Ovary (tissue), 9 donors: ENCODE measurements around the gene PPARA. TPM values are rescaled to one million over a fixed set of nuclear protein-coding genes. Genes with fewer than 3 reads are reported as not detected.
A peak's percentile ranks its signal among the peaks of the same experiment; 100 is the strongest.

Source experiments
- DNase-seq, 5 donors: peaks; one replicate each; pipeline ENCODE4 v3.0.0-alpha.2; 2019 to 2020
- H3K27ac ChIP-seq, 2 donors: fragments of 200-600 bp; one replicate each; pipeline versions ENCODE4 v1.5.1 to v1.8.0; 2019 to 2022
- H3K27me3 ChIP-seq: fragments of 200-600 bp; one replicate; pipeline ENCODE4 v1.8.0; 2022
- H3K36me3 ChIP-seq: fragments of 200-600 bp; sonication (generic); one replicate; pipeline ENCODE4 v1.5.1; 2019
- H3K4me1 ChIP-seq: one replicate; pipeline ENCODE4 v1.8.1; 2013; ENCODE audit warnings: mild to moderate bottlenecking, moderate library complexity; ENCODE audit not compliant: insufficient read depth
- H3K4me3 ChIP-seq: fragments of 200-600 bp; sonication (generic); one replicate; pipeline ENCODE4 v1.5.1; 2017
- H3K9me3 ChIP-seq, 2 donors: fragments of 200-600 bp in 1 of 2; sonication (generic) in 1 of 2; one replicate each; pipeline versions ENCODE4 v1.5.1 to v1.8.1; 2013 to 2019; ENCODE audit warnings: mild to moderate bottlenecking in 1 of 2, moderate library complexity in 1 of 2
- CTCF ChIP-seq, 3 donors: fragments of 450-650 bp in 2 of 3; fragments of 200-600 bp in 1 of 3; IDR thresholded peaks; one replicate each; pipeline versions ENCODE4 v1.5.1 to v1.8.0; 2016 to 2022; ENCODE audit warnings: antibody characterized with exemption in 3 of 3, mild to moderate bottlenecking in 1 of 3
- EP300 ChIP-seq: sonication (generic); formaldehyde crosslinking; IDR thresholded peaks from one replicate; pipeline ENCODE4 v1.6.1; 2017; ENCODE audit warnings: antibody characterized with exemption
- POLR2A ChIP-seq: fragments of 450-650 bp; IDR thresholded peaks from one replicate; pipeline ENCODE4 v1.6.1; 2017; ENCODE audit warnings: antibody characterized with exemption, mild to moderate bottlenecking, moderate library complexity
- WGBS, 3 donors: extraction: QIAGEN DNeasy Blood & Tissue Kit in 1 of 3; methylation state at CpG; one replicate each; pipeline versions ENCODE4 v1.1.5 to v1.1.7; 2013 to 2017; 5-methylcytosine and 5-hydroxymethylcytosine counted together
- intact Hi-C, 4 donors: fragments of 100-400 bp; cut with DNase I; formaldehyde crosslinking; loops; one replicate each; pipeline versions ENCODE4 v1.11.0 to v1.15.1; 2022 to 2023
- polyA plus RNA-seq, 2 donors: library from polyadenylated mRNA; stranded (reverse); fragments of 200-250 nt in 1 of 2; fragments of 350-450 nt in 1 of 2; fragmentation: Illumina TruSeq in 1 of 2; extraction: RNeasy Lipid Tissue Mini Kit (QIAGEN cat#74804) in 1 of 2; gene quantifications; one replicate each; pipeline ENCODE4 v1.2.3, GENCODE V29; 2013 to 2014
- total RNA-seq, 7 donors: library from RNA; depleted of rRNA in 2 of 7; stranded (reverse); fragments of >200 nt in 2 of 7; fragmentation: NEBNext Ultra II Directional in 3 of 7; extraction: Animal tissue kit (Norgen Biotek cat#: 25700) in 3 of 7; gene quantifications; one replicate each; pipeline versions ENCODE4 v1.1.0 to v1.2.4, GENCODE V29; 2016 to 2023
- donor health status: DM: no; HTN: no; CAD: no; lungs with moderate emphysema.
- donor health status: DM: no; HTN: no; CAD: no.
- donor health status: Bipolar disorder and iron deficiency.
- donor health status: DM: yes; HTN: yes; CAD: no.
- donor health status: DM: no; HTN: no; CAD: no.
- donor health status: DM: yes; HTN: yes; CAD: no.

The PPARA gene
- total and polyA plus RNA-seq, 9 donors = 9.7 to 41.0 (median 29.9) TPM

- intact Hi-C loops = loop anchor here in 1 of 4 donors (10.0 kb wide), 1 partner anchor 52 kb away; no protein-coding TSS in a partner anchor
- Histone ChIP-seq H3K4me1 (peaks cover 2% of the 10 kb centered on the region), H3K4me3 (no peak overlapping the region), H3K27me3 (no peaks in the 10 kb centered on the region), H3K36me3 (no peaks in the 10 kb centered on the region), H3K9me3 (no peaks in the 10 kb centered on the region), H3K27ac (no peak overlapping the region)
- TF ChIP-seq CTCF (IDR thresholded peaks at IDR 0.05) (no peak), POLR2A (no peak), EP300 (no peak)
- 82 to 86% (median 83%) methylated on average over 17 of the region's 17 CpGs for WGBS, 3 donors
- DNase-seq = peak in 1 of 5 donors; percentile 15
These were observed 12.6 kb downstream of the PPARA start for GRCh38 chr22:46162771-46163556.

GRCh38 chr22:46163557-46163888, 13.2 kb downstream of the PPARA start:
- Histone ChIP-seq H3K4me1 (no peaks in the 10 kb centered on the region), H3K4me3 (no peak overlapping the region), H3K36me3 (no peaks in the 10 kb centered on the region), H3K9me3 (no peaks in the 10 kb centered on the region), H3K27ac (no peak overlapping the region), H3K27me3 (no peaks in the 10 kb centered on the region)
- intact Hi-C loops = loop anchor here in 1 of 4 donors (10.0 kb wide), 1 partner anchor 51 kb away; no protein-coding TSS in a partner anchor
- TF ChIP-seq CTCF (IDR thresholded peaks at IDR 0.05) = no peak
- TF ChIP-seq EP300 = no peak
- TF ChIP-seq POLR2A = no peak
- WGBS, 3 donors = 93 to 96% (median 93%) methylated on average over 11 of the region's 11 CpGs
- DNase-seq = no peak

- TF ChIP-seq POLR2A = no peak
- TF ChIP-seq CTCF (IDR thresholded peaks at IDR 0.05) = no peak
- no peak for TF ChIP-seq EP300
- DNase-seq = no peak
- Histone ChIP-seq H3K4me3 (no peak overlapping the region), H3K36me3 (no peaks in the 10 kb centered on the region), H3K4me1 (peaks cover 4% of the 10 kb centered on the region), H3K9me3 (no peaks in the 10 kb centered on the region), H3K27me3 (no peaks in the 10 kb centered on the region), H3K27ac (no peak overlapping the region)
- intact Hi-C loops = loop anchor here in 1 of 4 donors (10.0 kb wide), 1 partner anchor 49 kb away; no protein-coding TSS in a partner anchor
- WGBS, 3 donors = 94 to 96% (median 94%) methylated on average over 3 of the region's 3 CpGs
These were observed 15.7 kb downstream of the PPARA start for GRCh38 chr22:46165977-46166376.

- Histone ChIP-seq H3K36me3 (no peaks in the 10 kb centered on the region), H3K4me1 (peaks cover 19% of the 10 kb centered on the region), H3K27ac (no peak overlapping the region), H3K4me3 (no peak overlapping the region), H3K9me3 (no peaks in the 10 kb centered on the region), H3K27me3 (no peaks in the 10 kb centered on the region)
- 90 to 92% (median 92%) methylated on average over 1 of the region's 1 CpG for WGBS, 3 donors
- intact Hi-C loops = loop anchor here in 1 of 4 donors (10.0 kb wide), 1 partner anchor 45 kb away; no protein-coding TSS in a partner anchor
- no peak for TF ChIP-seq POLR2A
- TF ChIP-seq CTCF (IDR thresholded peaks at IDR 0.05) = no peak
- no peak for TF ChIP-seq EP300
- no peak for DNase-seq
These were observed 19.3 kb downstream of the PPARA start for GRCh38 chr22:46169628-46170027.
